ENCODE data around the gene CAMKK2. TPM values are rescaled to one million over a fixed set of nuclear protein-coding genes. Genes with fewer than 3 reads are reported as not detected.

Gene CAMKK2
- polyA plus RNA-seq, 1 donor from 2014 or later, result 29.2 TPM

GRCh38 chr12:121252712-121253345 is 43.7 kb downstream of the CAMKK2 start:
- H3K4me2 ChIP-seq (ENCODE audit: low read length), result no peak overlapping the region
- H3K4me3 ChIP-seq (ENCODE audit: low read length), result no peak overlapping the region
- no peak overlapping the region for H3K9ac ChIP-seq (ENCODE audit: low read length)
- no peak overlapping the region for H2AFZ ChIP-seq (ENCODE audit: low read depth, low read length)
- no peaks in the 10 kb centered on the region for H3K79me2 ChIP-seq (replicated peaks; ENCODE audit: insufficient read depth, low read length)
- no peak overlapping the region for H3K27ac ChIP-seq (ENCODE audit: low read length)
- no peaks in the 10 kb centered on the region for H3F3A ChIP-seq (ENCODE audit: insufficient read depth, low read length, poor library complexity, severe bottlenecking)
- H4K20me1 ChIP-seq (ENCODE audit: insufficient read depth), result no peaks in the 10 kb centered on the region
- H3K9me2 ChIP-seq (ENCODE audit: insufficient read depth, low read length), result no peaks in the 10 kb centered on the region
- TF ChIP-seq REST (IDR thresholded peaks at IDR 0.05; ENCODE audit: borderline replicate concordance), result no peak
- no peaks in the 10 kb centered on the region for H3K9me3 ChIP-seq (ENCODE audit: low read length)
- peaks cover 9% of the 10 kb centered on the region for H3K36me3 ChIP-seq (ENCODE audit: insufficient read depth, low read length)
- no peaks in the 10 kb centered on the region for H3K27me3 ChIP-seq (ENCODE audit: insufficient read depth, low read depth, low read length)

DNA sequence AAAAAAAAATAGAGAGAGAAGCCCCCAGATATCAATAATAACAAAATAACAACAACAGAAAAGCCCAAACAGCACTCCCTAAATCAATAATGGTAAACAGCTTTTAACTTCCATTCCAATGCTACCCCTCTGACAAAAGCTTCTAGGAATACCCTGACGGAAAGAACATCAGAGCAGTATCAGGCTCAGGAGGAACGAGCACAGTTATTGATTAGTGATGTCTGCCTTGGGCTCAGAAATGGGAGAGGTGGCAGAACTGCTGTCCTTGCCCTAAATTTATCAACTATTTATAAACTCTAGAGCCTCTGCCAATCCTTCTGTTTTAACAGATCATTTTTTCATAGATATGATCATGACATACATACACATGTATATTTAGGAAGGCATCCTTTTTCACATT is 44.7 kb downstream of the CAMKK2 start:
- H3K79me2 ChIP-seq (replicated peaks; ENCODE audit: insufficient read depth, low read length), result no peaks in the 10 kb centered on the region
- H3K9me2 ChIP-seq (ENCODE audit: insufficient read depth, low read length), result no peaks in the 10 kb centered on the region
- H3K4me2 ChIP-seq (ENCODE audit: low read length), result no peak overlapping the region
- H3K36me3 ChIP-seq (ENCODE audit: insufficient read depth, low read length), result peaks cover 9% of the 10 kb centered on the region
- H2AFZ ChIP-seq (ENCODE audit: low read depth, low read length), result no peak overlapping the region
- H3K27ac ChIP-seq (ENCODE audit: low read length), result no peak overlapping the region
- H4K20me1 ChIP-seq (ENCODE audit: insufficient read depth), result no peaks in the 10 kb centered on the region
- no peaks in the 10 kb centered on the region for H3F3A ChIP-seq (ENCODE audit: insufficient read depth, low read length, poor library complexity, severe bottlenecking)
- no peaks in the 10 kb centered on the region for H3K27me3 ChIP-seq (ENCODE audit: insufficient read depth, low read depth, low read length)
- no peaks in the 10 kb centered on the region for H3K9me3 ChIP-seq (ENCODE audit: low read length)
- H3K9ac ChIP-seq (ENCODE audit: low read length), result no peak overlapping the region
- H3K4me3 ChIP-seq (ENCODE audit: low read length), result no peak overlapping the region
- no peak for TF ChIP-seq SMC3 (conservative IDR thresholded peaks at IDR 0.05; ENCODE audit: poor library complexity)
- TF ChIP-seq EZH2 (IDR thresholded peaks at IDR 0.05; ENCODE audit: borderline replicate concordance, insufficient read depth, low read length, poor library complexity, severe bottlenecking), result no peak
- no peak for TF ChIP-seq EP300 (conservative IDR thresholded peaks at IDR 0.05; ENCODE audit: poor library complexity, severe bottlenecking)
- no peak for TF ChIP-seq POLR2AphosphoS5 (IDR thresholded peaks at IDR 0.05)
- no peak for TF ChIP-seq REST (IDR thresholded peaks at IDR 0.05; ENCODE audit: borderline replicate concordance)
- no peak for TF ChIP-seq MXI1 (conservative IDR thresholded peaks at IDR 0.05; ENCODE audit: poor library complexity, severe bottlenecking)
- no peak for TF ChIP-seq RAD21 (conservative IDR thresholded peaks at IDR 0.05)
- no peak for TF ChIP-seq CTCF (IDR thresholded peaks at IDR 0.05; ENCODE audit: poor library complexity, severe bottlenecking)
- no peak for TF ChIP-seq TAF1 (IDR thresholded peaks at IDR 0.05; ENCODE audit: low read depth)
